NCI-H1092 (cell line): ENCODE measurements around the gene MSI2.

Source experiments
- DNase-seq: peaks from one replicate; lab custom pipeline; 2025; lab: John Stamatoyannopoulos, UW

MSI2 gene

DNA sequence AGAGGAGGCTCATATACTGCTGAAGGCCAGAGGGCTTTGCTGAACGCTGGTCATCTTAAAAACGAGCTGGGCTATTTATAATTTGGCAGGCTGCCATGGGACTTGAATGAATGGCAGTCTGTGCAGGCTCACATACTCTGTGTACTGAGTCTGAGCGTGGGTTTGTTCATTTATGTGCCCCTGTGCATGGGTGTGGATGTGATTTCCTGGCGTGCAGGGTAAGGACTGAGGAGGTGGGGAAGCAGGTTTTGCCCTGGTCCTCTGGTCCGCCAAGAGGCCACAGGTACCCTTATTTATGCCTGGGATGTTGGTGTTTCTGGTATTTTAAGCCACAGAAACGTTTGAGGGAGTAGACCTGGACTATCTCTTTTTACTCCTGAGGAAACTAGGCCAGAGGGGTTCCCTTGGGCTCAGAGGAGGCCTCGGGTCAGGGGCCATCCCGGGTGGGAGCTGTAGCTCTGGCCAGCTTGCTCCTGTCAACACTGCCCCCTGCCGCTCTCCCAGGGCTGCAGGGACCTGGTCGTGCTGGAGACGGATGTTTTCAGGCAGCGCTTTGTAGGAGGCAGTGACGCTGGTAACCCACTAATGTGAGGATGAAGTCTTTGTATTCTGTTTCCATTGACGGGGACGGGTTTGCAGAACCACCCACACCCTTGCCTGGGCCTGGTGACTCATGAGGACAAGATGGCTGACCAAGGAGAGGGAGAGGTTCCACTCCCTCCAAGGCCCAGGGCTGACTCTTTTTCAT lies 184.4 kb downstream of the MSI2 start:
- DNase-seq = peak; percentile 54

DNA sequence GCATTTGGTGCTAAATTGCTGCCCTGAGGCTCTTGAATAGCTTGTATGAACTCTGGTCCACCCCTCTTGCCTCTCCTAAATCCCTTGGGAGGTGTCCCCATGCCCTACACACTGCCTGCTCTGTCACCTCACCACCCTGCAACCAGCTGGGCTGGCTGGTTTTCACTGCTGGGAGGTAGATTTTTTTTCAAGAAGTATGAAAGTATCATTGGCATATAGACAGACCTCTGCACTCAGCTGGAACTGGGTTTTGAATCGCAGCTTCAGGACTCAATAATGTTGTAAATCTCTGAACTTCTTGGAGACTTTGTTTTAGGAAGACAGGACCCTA lies 184.9 kb downstream of the MSI2 start:
- DNase-seq = no peak

DNA sequence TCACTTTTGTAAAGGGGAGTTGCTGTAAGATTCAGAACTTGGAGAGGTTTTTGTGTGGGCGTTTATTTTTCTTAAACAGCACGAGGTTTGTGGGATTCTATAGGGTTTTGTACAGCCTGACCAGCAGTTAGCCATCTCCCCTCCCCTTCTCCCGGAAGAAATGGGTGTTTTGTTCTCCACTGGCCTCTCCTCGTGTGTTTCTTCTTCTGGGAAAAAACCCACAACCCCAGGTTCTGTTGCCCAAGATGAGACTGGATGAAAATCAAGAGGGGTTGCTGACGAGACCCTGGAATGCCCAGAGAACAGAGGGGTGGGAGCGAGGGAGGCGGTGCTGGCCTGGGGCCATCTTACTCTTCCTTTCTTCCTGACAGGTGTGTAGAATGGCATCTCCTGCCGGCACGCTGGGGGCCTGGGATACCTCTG lies 186.1 kb downstream of the MSI2 start:
- DNase-seq = no peak

DNA sequence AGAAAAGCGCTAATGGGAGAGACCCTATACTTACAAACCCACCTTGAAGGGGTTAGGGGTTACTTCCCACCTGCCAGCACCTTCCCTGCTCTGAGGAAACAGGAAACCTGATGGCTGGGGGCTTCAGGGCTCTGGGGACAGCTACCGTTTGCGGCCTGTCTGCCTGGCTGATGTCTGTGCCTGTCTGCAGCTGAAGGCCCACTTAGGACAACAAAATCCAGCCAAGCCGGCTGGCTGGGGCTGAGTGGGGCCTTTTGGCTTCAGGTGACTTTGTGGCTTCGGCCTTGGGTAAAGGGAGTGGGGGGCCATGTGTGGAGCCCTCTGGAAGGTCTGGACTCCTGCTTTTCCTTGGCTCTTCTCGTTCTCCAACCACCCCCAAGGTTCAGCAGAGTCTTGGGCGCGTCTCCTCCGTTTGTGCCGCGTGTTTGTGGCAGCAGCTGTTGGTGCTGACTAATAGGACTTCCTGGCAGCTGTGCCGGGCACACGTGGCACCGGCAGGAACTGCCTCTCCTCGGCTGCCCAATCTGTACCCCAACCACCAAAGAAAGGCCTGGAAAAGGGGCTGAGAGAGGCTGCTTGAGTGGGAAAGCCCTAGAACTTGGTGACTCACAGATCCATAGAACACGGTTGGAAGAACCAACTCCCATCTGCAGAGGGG lies 186.7 kb downstream of the MSI2 start:
- DNase-seq = peak; percentile 20

DNA sequence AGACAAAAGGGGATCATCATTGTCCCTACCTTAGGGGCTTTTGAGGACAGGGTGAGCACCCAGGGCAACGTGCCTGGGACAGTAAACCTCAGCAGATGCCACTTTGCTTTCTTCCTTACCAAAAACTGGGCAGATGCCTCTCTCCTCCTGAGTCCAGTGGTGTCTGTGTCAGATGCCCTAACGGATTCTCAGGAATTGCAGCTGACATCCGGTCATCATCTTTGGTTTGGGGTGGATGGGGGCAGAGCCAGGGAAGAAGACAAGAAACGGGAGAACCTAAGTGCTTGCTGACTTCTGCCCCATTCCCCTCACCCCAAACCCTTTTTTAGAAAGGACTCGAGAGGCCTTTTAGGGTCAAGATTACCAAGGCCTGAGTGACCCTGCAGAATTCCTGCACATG lies 187.5 kb downstream of the MSI2 start:
- no peak for DNase-seq

- DNase-seq = no peak
These were observed 188.5 kb downstream of the MSI2 start for GRCh38 chr17:57444682-57445450.

- no peak for DNase-seq
These were observed 189.6 kb downstream of the MSI2 start for GRCh38 chr17:57445772-57446472.

DNA sequence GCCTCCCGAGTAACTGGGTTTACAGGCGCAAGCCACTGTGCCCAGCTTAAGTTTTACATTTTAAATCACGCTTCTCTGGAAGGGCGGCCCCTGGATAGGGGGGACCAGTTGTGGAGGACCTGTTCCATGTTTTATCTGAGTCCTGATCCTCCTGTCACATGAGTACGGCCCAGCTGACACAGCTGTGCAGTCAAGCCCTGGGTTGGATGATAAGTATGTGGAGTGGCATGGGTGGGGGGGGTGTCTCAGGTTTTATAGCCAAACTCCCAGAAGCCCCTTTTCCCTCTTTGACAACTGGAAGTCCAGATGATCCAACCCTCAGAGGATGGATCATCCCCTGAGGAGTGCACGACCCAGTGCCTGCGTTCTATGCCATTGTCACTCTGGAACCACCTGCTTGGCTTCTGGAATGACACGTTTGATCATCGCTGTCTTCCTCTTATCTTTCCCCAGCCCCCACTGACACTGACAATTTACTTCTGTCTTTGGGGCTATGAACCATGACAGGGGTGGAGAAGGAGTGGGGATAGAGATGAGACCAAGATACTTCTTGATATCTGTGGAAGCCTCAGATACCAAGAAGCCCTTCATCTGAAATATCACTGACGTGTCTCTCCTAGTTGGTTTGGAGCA lies 191.2 kb downstream of the MSI2 start:
- no peak for DNase-seq

DNA sequence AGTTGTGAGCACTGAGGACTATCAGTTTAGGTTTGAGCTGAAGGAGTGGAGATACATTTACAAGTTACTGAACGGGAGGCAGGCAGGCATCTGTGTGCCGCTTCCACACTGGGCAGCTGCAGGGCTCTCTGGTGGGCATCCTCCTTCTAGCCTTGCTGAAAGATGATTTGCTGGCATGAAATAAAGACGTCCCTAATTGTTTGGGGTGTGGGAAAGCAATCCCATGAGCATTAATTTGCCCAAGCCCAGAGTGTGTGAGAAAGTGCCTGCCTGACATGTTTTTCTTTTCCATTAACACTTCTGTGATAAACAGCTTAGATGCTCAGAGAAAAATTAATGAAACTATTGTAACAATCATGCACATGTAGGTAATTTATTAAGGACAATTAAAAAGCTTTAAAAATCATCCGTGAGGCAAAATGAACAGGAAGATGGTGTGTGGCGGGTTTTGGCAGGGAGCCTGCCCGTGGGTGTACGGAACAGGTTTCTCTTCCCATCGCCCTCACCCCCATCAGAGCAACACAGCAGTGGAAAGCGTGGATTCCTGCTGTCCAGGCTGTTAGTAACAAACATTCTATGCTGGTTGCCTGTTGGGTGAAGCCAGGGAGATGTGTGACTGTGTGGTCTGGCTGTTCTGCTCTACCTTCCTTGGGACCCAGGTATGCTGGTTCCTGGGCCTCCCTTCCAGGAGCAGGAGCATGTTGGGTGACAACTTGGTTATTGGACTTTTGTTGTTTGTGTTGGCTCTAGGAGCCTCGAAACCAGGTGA lies 191.9 kb downstream of the MSI2 start:
- no peak for DNase-seq

- no peak for DNase-seq
These were observed 192.5 kb downstream of the MSI2 start for GRCh38 chr17:57448759-57449283.

DNA sequence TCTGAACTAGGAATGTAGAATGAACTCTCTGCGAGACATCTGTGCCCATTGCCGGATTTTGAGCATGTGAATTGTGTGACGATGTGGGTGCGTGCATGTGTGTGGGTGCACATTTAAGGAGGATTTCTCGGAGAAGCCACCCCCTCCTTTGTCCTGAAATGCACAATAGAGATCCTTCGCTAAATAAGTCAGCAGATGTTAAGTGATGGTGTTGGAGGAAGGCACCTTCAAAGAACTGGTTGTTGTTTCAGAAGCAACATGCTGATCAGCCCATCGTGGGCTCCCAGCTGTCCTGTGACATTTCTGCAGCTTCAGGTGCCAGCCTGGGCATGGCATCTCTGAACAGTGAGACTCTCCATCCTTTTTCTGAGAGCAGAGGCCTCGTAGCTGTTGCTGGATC lies 194.9 kb downstream of the MSI2 start:
- no peak for DNase-seq

DNA sequence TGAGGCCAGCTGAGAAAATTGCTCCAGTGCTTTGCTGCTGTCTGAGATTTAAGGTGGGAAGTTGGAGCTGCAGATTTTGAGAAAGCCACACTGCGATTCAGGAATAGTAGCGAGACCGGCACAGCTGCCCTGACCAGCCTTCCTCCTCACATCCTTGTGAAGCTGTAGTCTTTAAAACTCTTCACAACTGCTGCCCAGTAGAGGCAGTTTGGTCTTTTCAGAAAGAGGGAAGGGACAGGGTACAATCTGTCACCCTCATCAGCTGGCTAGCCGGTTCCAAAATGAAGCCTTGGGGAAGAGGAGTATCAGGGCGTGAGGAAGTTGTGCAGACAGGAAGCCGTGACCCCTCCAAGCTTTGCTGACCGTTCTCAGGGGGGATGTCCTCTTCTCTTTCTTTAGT lies 195.3 kb downstream of the MSI2 start:
- no peak for DNase-seq

GRCh38 chr17:57453841-57454425 lies 197.6 kb downstream of the MSI2 start:
- DNase-seq = no peak

DNA sequence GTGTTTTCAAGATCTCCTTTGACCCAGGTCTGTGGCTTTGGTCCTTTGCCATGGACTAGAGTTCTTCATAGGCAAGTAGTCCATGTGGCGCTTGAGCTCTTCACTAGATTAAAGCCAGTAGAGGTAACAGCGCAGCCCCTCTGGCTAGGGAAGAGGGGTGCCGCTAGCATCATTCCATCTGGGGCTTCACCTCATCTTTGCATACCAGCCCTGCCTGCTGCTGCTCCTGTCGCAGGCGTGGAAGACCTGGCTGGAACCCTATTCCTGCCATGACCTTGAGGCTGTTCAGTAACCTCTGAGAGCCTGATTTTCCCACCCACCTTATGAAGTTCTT lies 198.4 kb downstream of the MSI2 start:
- DNase-seq = no peak

DNA sequence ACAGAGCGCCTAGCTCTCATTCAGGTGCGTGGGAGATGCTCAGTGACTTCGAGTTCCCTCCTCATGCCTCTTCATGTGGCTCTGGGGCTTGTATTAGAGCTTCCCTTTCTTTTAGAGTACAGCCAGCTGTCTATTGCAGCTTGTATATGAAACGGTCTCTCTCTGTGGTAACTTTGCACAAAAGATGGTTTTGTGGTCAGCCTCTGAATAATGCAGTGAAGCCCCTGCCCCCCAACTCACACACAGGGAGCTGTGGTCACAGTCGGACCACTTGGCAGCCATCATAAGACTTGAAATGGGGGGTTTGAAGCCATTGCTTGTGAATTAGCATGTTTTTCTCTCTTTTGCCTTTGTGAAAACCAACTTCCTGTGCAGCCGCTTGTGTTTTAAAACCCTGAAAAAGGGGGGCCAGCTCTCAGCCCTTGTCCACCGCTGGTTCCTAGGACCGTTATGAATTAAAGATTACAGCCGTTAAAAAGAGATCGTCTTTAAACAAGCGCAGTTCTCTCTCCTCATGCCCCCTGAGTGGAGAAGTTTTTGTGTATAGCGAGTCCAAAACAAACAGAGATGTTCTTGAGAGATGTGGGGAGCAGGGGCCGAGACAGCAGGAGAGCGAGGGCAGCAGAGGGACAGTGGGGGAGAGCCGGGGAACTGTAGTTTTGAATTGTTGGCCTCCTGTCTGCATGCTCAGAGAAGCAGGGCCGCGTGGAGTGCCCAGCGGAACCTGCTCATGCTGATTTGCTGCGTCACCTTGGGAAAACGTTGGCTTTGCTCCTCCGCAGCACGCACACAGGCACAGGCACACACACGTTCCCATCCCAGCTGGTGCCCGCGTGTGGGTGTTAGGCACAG lies 199.0 kb downstream of the MSI2 start:
- DNase-seq = no peak

- no peak for DNase-seq
These were observed 200.3 kb downstream of the MSI2 start for GRCh38 chr17:57456622-57457021.

DNA sequence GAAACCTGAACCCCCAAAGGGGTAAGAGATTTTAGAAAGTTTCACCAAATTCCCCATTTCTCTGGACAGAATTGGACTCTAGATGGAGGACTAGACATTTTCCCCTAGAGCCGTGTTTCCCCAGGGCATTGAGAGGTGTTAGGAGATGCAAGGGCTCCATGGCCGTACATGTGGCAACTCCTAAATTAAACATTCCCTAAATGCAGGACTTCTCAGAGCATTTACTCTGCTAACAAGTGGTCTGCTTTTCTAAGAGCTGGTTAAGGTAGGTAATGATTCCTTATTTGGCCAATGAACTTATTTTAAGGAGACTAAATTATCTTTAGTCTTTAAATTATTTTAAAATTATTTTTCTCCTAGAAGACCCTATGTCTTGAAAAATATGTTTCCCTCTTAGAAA lies 200.9 kb downstream of the MSI2 start:
- no peak for DNase-seq

- no peak for DNase-seq
These were observed 202.5 kb downstream of the MSI2 start for GRCh38 chr17:57458718-57459285.

DNA sequence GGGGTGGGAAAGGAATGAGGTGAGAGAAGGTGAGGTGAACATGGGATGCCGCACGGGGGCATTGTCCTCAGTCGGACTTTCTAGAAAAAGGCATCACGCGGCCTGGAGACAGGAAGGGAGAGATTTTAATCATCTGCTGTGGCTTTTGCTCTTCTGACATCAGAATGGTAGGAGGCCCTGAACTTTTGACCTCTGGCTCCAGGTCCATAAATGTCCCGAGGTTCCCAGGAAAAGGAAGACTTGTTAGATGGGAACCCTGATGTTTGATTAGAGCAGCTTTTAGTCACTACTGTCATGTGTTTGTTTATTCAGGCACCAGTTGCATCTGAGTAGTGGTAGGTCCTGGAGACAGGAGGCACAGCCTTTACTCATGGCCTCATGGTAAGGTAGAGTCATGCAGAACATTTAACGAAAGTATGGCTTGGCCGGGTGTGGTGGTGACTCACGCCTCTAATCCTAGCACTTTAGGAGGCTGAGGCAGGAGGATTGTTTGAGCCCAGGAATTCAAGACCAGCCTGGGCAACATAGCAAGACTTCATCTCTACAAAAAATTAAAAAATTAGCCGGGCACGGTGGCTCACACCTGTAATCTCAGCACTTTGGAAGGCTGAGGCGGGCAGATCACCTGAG lies 203.1 kb downstream of the MSI2 start:
- no peak for DNase-seq
